ENCODE data around the gene DDO. TPM values are rescaled to one million over a fixed set of nuclear protein-coding genes. Genes with fewer than 3 reads are reported as not detected.

DDO gene
- total RNA-seq (under 1 TPM; 0.19 to 0.24 TPM), polyA plus RNA-seq (ENCODE audit: insufficient read depth, low read depth, low replicate concordance) (0.73 TPM)
- long read RNA-seq, donor 1: 0 reads
- long read RNA-seq, donor 2: 0 reads

GRCh38 chr6:110415086-110415916 is at the start of gene DDO:
Gene DDO (minus strand): TSS chr6:110415575. CDS start chr6:110413462, 2,113 bp downstream.
- Histone ChIP-seq H3K27ac (no peak within 1 kb of the TSS), H3K4me3 (no peak within 1 kb of the TSS), H3K9me3 (no peaks in the 10 kb centered on the region), H3K36me3 (ENCODE audit: low read depth, missing control alignments) (no peaks in the 10 kb centered on the region), H3K4me1 (no peaks in the 10 kb centered on the region), H3K27me3 (no peaks in the 10 kb centered on the region)
- DNase-seq: no peak
- intact Hi-C loops (cut with DNase I; ENCODE audit: low total_unique reads): no loop called here
- no peak for TF ChIP-seq POLR2A (IDR thresholded peaks at IDR 0.05)
- no peak for TF ChIP-seq CTCF (IDR thresholded peaks at IDR 0.05)
- 78 to 84% methylated on average over 12 of the region's 12 CpGs for WGBS, 2 donors

GRCh38 chr6:110462884-110463481 is 47.6 kb upstream of the DDO start:
- intact Hi-C loops (cut with DNase I; ENCODE audit: low total_unique reads): no loop called here
- H3K9me3 ChIP-seq: no peaks in the 10 kb centered on the region
- 81 to 83% methylated on average over 2 of the region's 2 CpGs for WGBS, 2 donors
- no peaks in the 10 kb centered on the region for H3K27me3 ChIP-seq
- no peaks in the 10 kb centered on the region for H3K36me3 ChIP-seq (ENCODE audit: low read depth, missing control alignments)
- no peak overlapping the region for H3K27ac ChIP-seq
- no peak for DNase-seq
- H3K4me1 ChIP-seq: no peaks in the 10 kb centered on the region
- H3K4me3 ChIP-seq: no peak overlapping the region
- no peak for TF ChIP-seq POLR2A (IDR thresholded peaks at IDR 0.05)
- TF ChIP-seq CTCF (IDR thresholded peaks at IDR 0.05): no peak

- H3K4me3 ChIP-seq: no peak overlapping the region
- 95 to 100% methylated on average over 1 of the region's 1 CpG for WGBS, 2 donors
- intact Hi-C loops (cut with DNase I; ENCODE audit: low total_unique reads): no loop called here
These were observed 46.0 kb upstream of the DDO start for GRCh38 chr6:110461376-110461775.

GRCh38 chr6:110459137-110459536 is 43.8 kb upstream of the DDO start:
- no peak for DNase-seq
- Histone ChIP-seq H3K9me3 (no peaks in the 10 kb centered on the region), H3K27me3 (no peaks in the 10 kb centered on the region), H3K4me1 (no peaks in the 10 kb centered on the region), H3K27ac (no peak overlapping the region), H3K36me3 (ENCODE audit: low read depth, missing control alignments) (no peaks in the 10 kb centered on the region), H3K4me3 (no peak overlapping the region)
- 86 to 94% methylated on average over 2 of the region's 2 CpGs for WGBS, 2 donors
- no peak for TF ChIP-seq CTCF (IDR thresholded peaks at IDR 0.05)
- no peak for TF ChIP-seq POLR2A (IDR thresholded peaks at IDR 0.05)
- intact Hi-C loops (cut with DNase I; ENCODE audit: low total_unique reads): no loop called here

More at GRCh38 chr6:110461376-110461775, 46.0 kb upstream of the DDO start:
- Histone ChIP-seq H3K27ac (no peak overlapping the region), H3K27me3 (no peaks in the 10 kb centered on the region), H3K36me3 (ENCODE audit: low read depth, missing control alignments) (no peaks in the 10 kb centered on the region), H3K4me1 (no peaks in the 10 kb centered on the region), H3K9me3 (no peaks in the 10 kb centered on the region)
- no peak for DNase-seq
- no peak for TF ChIP-seq CTCF (IDR thresholded peaks at IDR 0.05)
- no peak for TF ChIP-seq POLR2A (IDR thresholded peaks at IDR 0.05)
